ENCODE results near the gene STRC.
"Not testable (repeated sequence)": the region's sequence is repeated elsewhere in the genome, so short reads cannot be mapped to it uniquely, and the experiment has no call there.

Gene STRC

GRCh38 chr15:43618700-43619099, at the start of gene STRC:
Gene STRC, minus strand, starts transcription at chr15:43618800. Its CDS starts 78 bp downstream, at chr15:43618722.
- DNase-seq = not testable (repeated sequence)

GRCh38 chr15:43666177-43666576, 47.6 kb upstream of the STRC start:
- DNase-seq = not testable (repeated sequence)

- not testable (repeated sequence) for DNase-seq
Observed at GRCh38 chr15:43663333-43663732, 44.7 kb upstream of the STRC start.

- not testable (repeated sequence) for DNase-seq
Observed at GRCh38 chr15:43662293-43662692, 43.7 kb upstream of the STRC start.

- DNase-seq = not testable (repeated sequence)
Observed at GRCh38 chr15:43659727-43660126, 41.1 kb upstream of the STRC start.

- not testable (repeated sequence) for DNase-seq
Observed at GRCh38 chr15:43649430-43649926, 30.9 kb upstream of the STRC start.

- no peak for DNase-seq
Observed at GRCh38 chr15:43648649-43649429, 30.2 kb upstream of the STRC start, which contains the start of gene CATSPER2. Gene CATSPER2, minus strand, starts transcription at chr15:43648844. Its CDS starts 783 bp downstream, at chr15:43648061.

- DNase-seq = not testable (repeated sequence)
Observed at GRCh38 chr15:43638464-43639204, 20.0 kb upstream of the STRC start.

GRCh38 chr15:43626937-43627336, 8.3 kb upstream of the STRC start:
- not testable (repeated sequence) for DNase-seq

- no peak for DNase-seq
Observed at GRCh38 chr15:43625106-43625505, 6.5 kb upstream of the STRC start.

GRCh38 chr15:43622068-43622799, 3.6 kb upstream of the STRC start:
- DNase-seq = not testable (repeated sequence)

- not testable (repeated sequence) for DNase-seq
Observed at GRCh38 chr15:43617750-43618149, 850 bp downstream of the STRC start.

- not testable (repeated sequence) for DNase-seq
Observed at GRCh38 chr15:43602233-43602632, 16.4 kb downstream of the STRC start.

- not testable (repeated sequence) for DNase-seq
Observed at GRCh38 chr15:43600200-43600599, 18.4 kb downstream of the STRC start.

- not testable (repeated sequence) for DNase-seq
Observed at GRCh38 chr15:43599131-43599530, 19.5 kb downstream of the STRC start.

GRCh38 chr15:43593328-43594190, 25.0 kb downstream of the STRC start, which contains the start of gene CKMT1B:
Gene CKMT1B, plus strand, starts transcription at chr15:43594027. Its CDS starts 192 bp downstream, at chr15:43594219.
- not testable (repeated sequence) for DNase-seq

- DNase-seq = not testable (repeated sequence)
Observed at GRCh38 chr15:43592841-43593240, 25.8 kb downstream of the STRC start.

GRCh38 chr15:43589778-43590466, 28.7 kb downstream of the STRC start, which contains the start of gene PPIP5K1:
Gene PPIP5K1, minus strand, starts transcription at chr15:43590208. Its CDS starts 5,704 bp downstream, at chr15:43584504.
- not testable (repeated sequence) for DNase-seq

- not testable (repeated sequence) for DNase-seq
Observed at GRCh38 chr15:43574607-43575006, 44.0 kb downstream of the STRC start.

GRCh38 chr15:43566615-43567014, 52.0 kb downstream of the STRC start:
- DNase-seq = not testable (repeated sequence)

GRCh38 chr15:43563793-43564192, 54.8 kb downstream of the STRC start:
- DNase-seq = not testable (repeated sequence)
